AG04449 (cell line): ENCODE results near the gene SP3.

Experiments
- CTCF ChIA-PET: fragments of 350-600 bp; formaldehyde crosslinking; extraction: SDS; loops from one replicate; lab custom pipeline; 2021; ENCODE audit warnings: antibody characterized with exemption; lab: Yijun Ruan, JAX
- POLR2A ChIA-PET: fragments of 400-600, 350-600 bp; formaldehyde crosslinking; extraction: SDS; loops from one replicate; lab custom pipeline; 2020; ENCODE audit warnings: antibody characterized with exemption, inconsistent platforms; lab: Yijun Ruan, JAX
- DNase-seq: peaks from one replicate; pipeline ENCODE4 v3.0.0-alpha.2; 2010; ENCODE audit warnings: low read depth, low spot score
- H3K4me3 ChIP-seq: 2 replicates; pipeline ENCODE4 v1.5.1; 2011; ENCODE audit warnings: low read depth, mild to moderate bottlenecking, control low read depth, low read length
- TF ChIP-seq, protein P1 (sequence below): IDR thresholded peaks from one replicate; pipeline ENCODE4 v1.5.1; 2011; ENCODE audit warnings: mild to moderate bottlenecking, moderate library complexity, low read length, control low read depth, inconsistent platforms; ENCODE audit not compliant: insufficient read depth; ENCODE audit errors: missing control alignments

SP3 gene

DNA sequence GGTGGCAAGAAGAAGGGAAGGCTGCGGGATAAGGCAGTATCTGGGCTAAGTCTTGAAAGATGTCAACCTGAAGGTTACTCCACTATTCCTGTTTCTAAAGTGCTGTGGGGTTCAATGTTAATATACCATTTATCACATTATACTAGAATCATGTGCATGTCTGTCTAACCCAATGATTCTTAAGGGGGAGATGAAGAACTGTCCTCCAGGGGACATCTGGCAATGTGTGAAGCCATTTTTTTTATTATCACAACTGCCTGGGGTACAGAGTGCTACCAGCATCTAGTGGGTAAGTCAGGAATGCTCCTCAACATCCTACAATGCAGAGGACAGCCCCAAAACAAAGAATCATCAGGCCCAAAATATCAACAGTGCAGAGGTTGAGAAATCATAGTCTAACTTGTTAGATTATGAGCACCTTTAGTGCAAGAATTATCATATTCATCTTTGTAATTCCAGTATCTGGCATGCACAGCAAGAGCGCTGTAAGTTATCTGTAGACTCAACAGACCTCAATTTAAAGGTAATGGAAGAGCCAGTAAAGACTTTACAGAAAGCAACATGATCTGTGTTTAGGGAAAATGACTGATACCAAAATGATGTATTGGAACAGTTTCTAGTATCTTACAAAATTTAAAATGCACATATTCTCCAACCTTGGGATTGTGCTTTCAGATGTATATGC is 26.3 kb downstream of the SP3 start:
- TF ChIP-seq, protein P1, sequence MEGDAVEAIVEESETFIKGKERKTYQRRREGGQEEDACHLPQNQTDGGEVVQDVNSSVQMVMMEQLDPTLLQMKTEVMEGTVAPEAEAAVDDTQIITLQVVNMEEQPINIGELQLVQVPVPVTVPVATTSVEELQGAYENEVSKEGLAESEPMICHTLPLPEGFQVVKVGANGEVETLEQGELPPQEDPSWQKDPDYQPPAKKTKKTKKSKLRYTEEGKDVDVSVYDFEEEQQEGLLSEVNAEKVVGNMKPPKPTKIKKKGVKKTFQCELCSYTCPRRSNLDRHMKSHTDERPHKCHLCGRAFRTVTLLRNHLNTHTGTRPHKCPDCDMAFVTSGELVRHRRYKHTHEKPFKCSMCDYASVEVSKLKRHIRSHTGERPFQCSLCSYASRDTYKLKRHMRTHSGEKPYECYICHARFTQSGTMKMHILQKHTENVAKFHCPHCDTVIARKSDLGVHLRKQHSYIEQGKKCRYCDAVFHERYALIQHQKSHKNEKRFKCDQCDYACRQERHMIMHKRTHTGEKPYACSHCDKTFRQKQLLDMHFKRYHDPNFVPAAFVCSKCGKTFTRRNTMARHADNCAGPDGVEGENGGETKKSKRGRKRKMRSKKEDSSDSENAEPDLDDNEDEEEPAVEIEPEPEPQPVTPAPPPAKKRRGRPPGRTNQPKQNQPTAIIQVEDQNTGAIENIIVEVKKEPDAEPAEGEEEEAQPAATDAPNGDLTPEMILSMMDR: no peak
- no peak for DNase-seq
- ChIA-PET CTCF (interaction anchor here (0.6 kb wide), 1 partner anchor 15 kb away, joined by 3 read pairs; no protein-coding TSS in a partner anchor), POLR2A (no interaction called here)
- no peak overlapping the region for H3K4me3 ChIP-seq

GRCh38 chr2:173935305-173935704 is 29.9 kb downstream of the SP3 start:
- DNase-seq: no peak
- TF ChIP-seq, protein P1: no peak
- ChIA-PET POLR2A (no interaction called here), CTCF (no interaction called here)
- H3K4me3 ChIP-seq: no peak overlapping the region

DNA sequence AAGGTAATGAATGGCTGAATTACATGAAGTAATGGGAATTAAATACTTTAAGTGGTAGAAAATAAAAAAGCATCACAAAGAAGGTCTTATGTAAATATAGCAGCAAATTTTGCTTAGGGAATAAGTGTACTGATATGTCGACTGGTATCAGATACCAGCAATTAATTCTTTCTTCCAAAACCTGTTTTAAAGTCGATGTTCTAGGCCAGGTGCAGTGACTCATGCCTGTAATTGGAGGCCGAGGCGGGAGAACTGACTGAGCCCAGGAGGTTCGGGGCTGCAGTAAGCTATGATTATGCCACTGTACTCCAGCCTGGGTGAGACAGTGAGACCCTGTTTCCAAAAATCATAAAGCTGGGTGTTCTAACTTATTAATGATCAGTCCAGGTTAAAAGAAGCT is 30.3 kb downstream of the SP3 start:
- no peak for DNase-seq
- no peak overlapping the region for H3K4me3 ChIP-seq
- CTCF ChIA-PET: no interaction called here
- POLR2A ChIA-PET: no interaction called here
- TF ChIP-seq, protein P1: no peak

DNA sequence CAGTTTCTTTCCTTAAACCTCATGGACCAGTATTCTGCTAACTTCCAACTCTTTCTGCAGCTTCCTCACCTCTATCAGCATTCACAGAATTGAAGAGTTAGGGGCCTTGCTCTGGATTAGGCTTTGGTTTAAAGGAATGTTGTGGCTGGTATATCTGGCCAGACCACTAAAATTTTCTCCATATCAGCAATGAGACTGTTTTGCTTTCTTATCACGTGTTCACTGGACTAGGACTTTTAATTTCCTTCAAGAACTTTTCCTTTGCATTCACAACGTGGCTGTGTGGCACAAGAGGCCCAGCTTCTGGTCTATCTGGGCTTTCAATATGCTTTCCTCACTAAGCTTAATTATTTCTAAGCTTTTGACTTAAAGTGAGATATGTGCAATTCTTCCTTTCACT is 33.4 kb downstream of the SP3 start:
- TF ChIP-seq, protein P1: no peak
- POLR2A ChIA-PET: no interaction called here
- CTCF ChIA-PET: interaction anchor here (1.5 to 1.6 kb wide), 2 partner anchors 8 to 109 kb away, joined by 3 to 5 read pairs; no protein-coding TSS in a partner anchor
- H3K4me3 ChIP-seq: no peak overlapping the region
- no peak for DNase-seq

- ChIA-PET POLR2A (no interaction called here), CTCF (no interaction called here)
- no peak overlapping the region for H3K4me3 ChIP-seq
- TF ChIP-seq, protein P1: no peak
- DNase-seq: no peak
Measured at GRCh38 chr2:173929441-173929840, 35.7 kb downstream of the SP3 start.

- POLR2A ChIA-PET: no interaction called here
Measured at GRCh38 chr2:173926875-173927274, 38.3 kb downstream of the SP3 start.

More at GRCh38 chr2:173926875-173927274, 38.3 kb downstream of the SP3 start:
- CTCF ChIA-PET: no interaction called here
- no peak overlapping the region for H3K4me3 ChIP-seq
- no peak for DNase-seq
- TF ChIP-seq, protein P1: no peak
